ENCODE results near the gene C12orf56.
"Not testable (repeated sequence)": the region's sequence is repeated elsewhere in the genome, so short reads cannot be mapped to it uniquely, and the experiment has no call there.

Gene C12orf56

GRCh38 chr12:64225626-64226025 is 164.9 kb downstream of the C12orf56 start:
- DNase-seq = no peak

GRCh38 chr12:64222009-64222765 is 168.4 kb downstream of the C12orf56 start, which contains the start of gene KICS2:
TSS of gene KICS2 (minus strand) at chr12:64222296. CDS start at chr12:64222237, 59 bp downstream.
- peak; percentile 95 for DNase-seq

GRCh38 chr12:64221651-64222008 is 168.9 kb downstream of the C12orf56 start:
- peak; percentile 81 for DNase-seq

DNA sequence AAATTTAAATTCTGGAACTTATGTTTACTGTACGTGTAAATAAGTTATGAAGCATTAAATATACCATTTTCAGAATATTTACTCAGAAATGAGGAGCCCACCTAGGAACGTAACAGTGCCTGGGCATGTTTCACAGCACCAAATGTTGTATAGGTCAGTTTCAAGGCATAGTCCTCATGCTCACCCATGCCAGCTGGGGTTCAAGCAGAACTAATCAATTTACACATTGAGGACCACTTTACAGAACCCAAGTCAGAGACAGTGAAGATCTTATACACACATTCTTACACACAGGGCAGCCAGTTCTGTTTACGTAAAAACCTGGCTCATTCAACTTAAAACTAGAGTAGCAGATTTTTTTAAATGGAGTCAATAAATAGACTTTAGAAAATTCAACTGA is 170.5 kb downstream of the C12orf56 start:
- DNase-seq = no peak

DNA sequence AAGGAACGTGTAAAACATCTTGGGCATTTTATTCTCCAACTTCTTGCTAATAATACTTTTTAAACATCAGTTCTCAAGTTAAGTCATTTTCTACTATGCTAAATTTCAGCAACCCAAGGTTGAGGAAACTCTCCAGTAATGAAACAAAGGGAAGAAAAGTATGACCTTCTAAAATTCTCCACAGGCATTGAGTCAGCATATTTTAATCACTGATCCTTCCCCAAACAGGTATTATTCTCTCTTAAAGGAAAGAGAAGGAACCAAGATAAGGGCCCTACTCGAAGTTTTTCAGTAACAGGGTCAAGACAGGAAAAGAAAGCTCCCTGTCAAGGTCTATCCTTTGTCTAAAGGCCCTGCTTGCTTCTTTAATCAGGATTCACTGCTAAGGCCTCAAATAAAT is 171.4 kb downstream of the C12orf56 start:
- no peak for DNase-seq

- DNase-seq = no peak
These were observed 172.0 kb downstream of the C12orf56 start for GRCh38 chr12:64218597-64218996.

GRCh38 chr12:64217643-64218042 is 172.9 kb downstream of the C12orf56 start:
- DNase-seq = not testable (repeated sequence)

- DNase-seq = no peak
These were observed 174.3 kb downstream of the C12orf56 start for GRCh38 chr12:64216239-64216638.
